Thyroid gland (tissue), 4 donors: ENCODE data around the gene ZNF674.

ENCODE experiments used
- CTCF ChIP-seq, 6 experiments: fragments of 200-600 bp in 3 of 6; fragments of 450-650 bp in 3 of 6; sonication (generic) in 3 of 6; IDR thresholded peaks; one replicate each; pipeline ENCODE4 v1.5.1; 2016 to 2019; ENCODE audit warnings: antibody characterized with exemption in 6 of 6, mild to moderate bottlenecking in 2 of 6, inconsistent platforms in 1 of 6, moderate library complexity in 1 of 6
- POLR2A ChIP-seq, 2 donors: fragments of 450-650 bp; IDR thresholded peaks; one replicate each; pipeline ENCODE4 v1.6.1; 2017; ENCODE audit warnings: antibody characterized with exemption in 2 of 2, mild to moderate bottlenecking in 2 of 2, moderate library complexity in 1 of 2

GRCh38 chrX:46576458-46576857 lies 31.2 kb upstream of the ZNF674 start:
- TF ChIP-seq CTCF (IDR thresholded peaks at IDR 0.05) (no peak), POLR2A (IDR thresholded peaks at IDR 0.05) (no peak)
